ENCODE data around the gene TTC19.

TTC19 gene

DNA sequence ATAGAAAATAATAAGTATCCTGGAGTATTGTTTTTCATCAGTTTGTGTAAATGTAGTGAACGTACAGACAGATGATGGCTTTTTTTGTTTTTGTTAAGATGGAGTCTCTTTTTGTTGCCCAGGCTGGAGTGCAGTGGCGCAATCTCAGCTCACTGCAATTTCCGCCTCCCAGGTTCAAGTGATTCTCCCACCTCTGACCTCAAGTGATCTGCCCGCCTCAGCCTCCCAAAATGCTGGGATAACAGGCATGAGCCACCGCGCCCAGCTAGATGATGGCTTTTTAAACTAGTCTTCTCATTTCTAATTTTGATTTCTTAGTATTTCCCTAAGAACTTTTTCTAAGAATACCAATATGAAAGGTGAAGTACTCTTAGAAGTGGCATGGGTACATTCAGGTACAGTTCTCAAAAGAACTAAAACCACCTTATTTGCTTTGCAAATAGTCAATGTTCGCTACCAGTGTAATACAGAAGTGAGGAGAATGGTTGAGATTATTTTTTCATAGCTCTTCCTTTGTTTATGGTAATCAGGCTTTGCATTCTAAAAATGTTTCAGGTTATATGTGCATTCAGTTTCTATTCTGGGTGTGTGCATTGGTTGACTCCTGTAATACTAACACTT lies 34.2 kb downstream of the TTC19 start:
- peaks cover 4% of the 10 kb centered on the region; the same call in 1 of the 2 replicates for H3K4me1 ChIP-seq (ENCODE audit: low read length)
- H3K4me3 ChIP-seq (ENCODE audit: low read length) = no peak overlapping the region
- no peaks in the 10 kb centered on the region for H3K79me2 ChIP-seq (ENCODE audit: low read length)
- no peak overlapping the region for H3K27ac ChIP-seq (ENCODE audit: low read length)
- peaks cover 33% of the 10 kb centered on the region for H3K36me3 ChIP-seq (replicated peaks; ENCODE audit: low read depth, low read length)
- no peak overlapping the region for H3K4me2 ChIP-seq (ENCODE audit: low read length)
- H3K9ac ChIP-seq (ENCODE audit: low read length) = no peak overlapping the region
- no peak overlapping the region for H2AFZ ChIP-seq (ENCODE audit: low read depth, low read length)
- no peaks in the 10 kb centered on the region for H3K9me3 ChIP-seq (ENCODE audit: insufficient read depth, low read length)
- no peaks in the 10 kb centered on the region for H3K27me3 ChIP-seq (ENCODE audit: low read depth, low read length)
- no peaks in the 10 kb centered on the region for H4K20me1 ChIP-seq (ENCODE audit: insufficient read depth, low read length)
- TF ChIP-seq CTCF (IDR thresholded peaks at IDR 0.05; ENCODE audit: low read depth, low read length) (no peak), EZH2phosphoT487 (IDR thresholded peaks at IDR 0.05; ENCODE audit: low read depth) (no peak)

GRCh38 chr17:16036261-16036660 lies 36.6 kb downstream of the TTC19 start:
- H3K9me3 ChIP-seq (ENCODE audit: insufficient read depth, low read length) = no peaks in the 10 kb centered on the region
- no peak overlapping the region for H3K9ac ChIP-seq (ENCODE audit: low read length)
- no peak overlapping the region for H3K4me3 ChIP-seq (ENCODE audit: low read length)
- no peaks in the 10 kb centered on the region for H3K79me2 ChIP-seq (ENCODE audit: low read length)
- H3K27me3 ChIP-seq (ENCODE audit: low read depth, low read length) = no peaks in the 10 kb centered on the region
- TF ChIP-seq EZH2phosphoT487 (IDR thresholded peaks at IDR 0.05; ENCODE audit: low read depth) (no peak), CTCF (IDR thresholded peaks at IDR 0.05; ENCODE audit: low read depth, low read length) (no peak)
- no peaks in the 10 kb centered on the region for H4K20me1 ChIP-seq (ENCODE audit: insufficient read depth, low read length)
- H2AFZ ChIP-seq (ENCODE audit: low read depth, low read length) = no peak overlapping the region
- no peak overlapping the region for H3K27ac ChIP-seq (ENCODE audit: low read length)
- H3K36me3 ChIP-seq (replicated peaks; ENCODE audit: low read depth, low read length) = peaks cover 20% of the 10 kb centered on the region
- peaks cover 4% of the 10 kb centered on the region; the same call in 1 of the 2 replicates for H3K4me1 ChIP-seq (ENCODE audit: low read length)
- H3K4me2 ChIP-seq (ENCODE audit: low read length) = no peak overlapping the region

DNA sequence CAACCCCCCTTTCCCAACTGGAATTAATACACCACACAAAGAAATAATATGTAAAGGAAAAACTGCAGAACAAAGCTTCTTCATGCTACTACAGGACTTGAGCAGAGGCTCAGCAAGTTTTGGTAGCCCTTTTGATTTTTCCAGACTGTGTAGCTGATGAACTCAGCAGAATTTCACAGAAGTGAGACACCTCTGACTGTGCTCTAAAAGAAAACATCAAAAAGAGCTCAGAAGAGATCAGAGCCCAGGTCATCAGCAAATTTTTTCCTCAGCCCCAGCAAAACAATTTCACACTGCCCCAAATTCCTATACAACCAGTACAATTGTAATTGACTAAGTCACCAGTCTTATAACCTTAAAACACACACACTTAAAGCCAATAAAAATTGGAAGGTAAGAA lies 38.0 kb downstream of the TTC19 start:
- Histone ChIP-seq H3K4me2 (ENCODE audit: low read length) (no peak overlapping the region), H3K36me3 (replicated peaks; ENCODE audit: low read depth, low read length) (peaks cover 15% of the 10 kb centered on the region), H3K27ac (ENCODE audit: low read length) (no peak overlapping the region)

More for the DNA sequence above, 38.0 kb downstream of the TTC19 start:
- Histone ChIP-seq H3K9ac (ENCODE audit: low read length) (no peak overlapping the region), H3K4me1 (ENCODE audit: low read length) (peaks cover 4% of the 10 kb centered on the region; the same call in 1 of the 2 replicates), H3K27me3 (ENCODE audit: low read depth, low read length) (no peaks in the 10 kb centered on the region), H3K9me3 (ENCODE audit: insufficient read depth, low read length) (no peaks in the 10 kb centered on the region), H2AFZ (ENCODE audit: low read depth, low read length) (no peak overlapping the region), H4K20me1 (ENCODE audit: insufficient read depth, low read length) (no peaks in the 10 kb centered on the region), H3K79me2 (ENCODE audit: low read length) (no peaks in the 10 kb centered on the region), H3K4me3 (ENCODE audit: low read length) (no peak overlapping the region)
- TF ChIP-seq CTCF (IDR thresholded peaks at IDR 0.05; ENCODE audit: low read depth, low read length) = no peak
- TF ChIP-seq EZH2phosphoT487 (IDR thresholded peaks at IDR 0.05; ENCODE audit: low read depth) = no peak

Measured in OCI-LY3 (cell line).